SJCRH30 (cell line): ENCODE measurements around the gene TMEM214. TPM values are rescaled to one million over a fixed set of nuclear protein-coding genes. Genes with fewer than 3 reads are reported as not detected.
A peak's percentile ranks its signal among the peaks of the same experiment; 100 is the strongest.

ENCODE experiments used
- DNase-seq, 2 experiments: peaks; one replicate each; pipeline ENCODE4 v3.0.0-alpha.2; 2015 to 2020
- H3K27ac ChIP-seq: fragments of 250-450 bp; sonication (Bioruptor Pico); 2 replicates; pipeline ENCODE4 v1.5.1; 2020; ENCODE audit warnings: mild to moderate bottlenecking, moderate library complexity
- H3K27me3 ChIP-seq: fragments of 250-450 bp; sonication (Bioruptor Pico); 2 replicates; pipeline ENCODE4 v1.5.1; 2020; ENCODE audit warnings: mild to moderate bottlenecking, moderate library complexity
- H3K36me3 ChIP-seq: fragments of 250-450 bp; sonication (Bioruptor Pico); 2 replicates; pipeline ENCODE4 v1.5.1; 2020; ENCODE audit warnings: mild to moderate bottlenecking, moderate library complexity
- H3K4me1 ChIP-seq: fragments of 250-450 bp; sonication (Bioruptor Pico); 2 replicates; pipeline ENCODE4 v1.5.1; 2020; ENCODE audit warnings: mild to moderate bottlenecking, moderate library complexity
- H3K4me3 ChIP-seq: fragments of 250-450 bp; sonication (Bioruptor Pico); 2 replicates; pipeline ENCODE4 v1.5.1; 2020; ENCODE audit warnings: mild to moderate bottlenecking, moderate library complexity
- H3K9me3 ChIP-seq: fragments of 250-450 bp; sonication (Bioruptor Pico); replicated peaks from 2 replicates; pipeline ENCODE4 v1.5.1; 2020; ENCODE audit warnings: mild to moderate bottlenecking, moderate library complexity
- total RNA-seq: library from RNA; depleted of rRNA; stranded (reverse); fragments of >200 nt; shearing (Covaris generic); gene quantifications from 2 replicates; pipeline ENCODE4 v1.2.3, GENCODE V29; 2014

TMEM214 gene
- total RNA-seq, 1 experiment from 2014 or later, result 45.2 TPM

- H3K9me3 ChIP-seq, result no peaks in the 10 kb centered on the region
- H3K27ac ChIP-seq, result no peak overlapping the region
- no peaks in the 10 kb centered on the region; the same call in none of the 2 replicates for H3K27me3 ChIP-seq
- H3K36me3 ChIP-seq, result no peaks in the 10 kb centered on the region
- DNase-seq, result no peak
- peaks cover 4% of the 10 kb centered on the region; the same call in 1 of the 2 replicates for H3K4me1 ChIP-seq
- H3K4me3 ChIP-seq, result no peak overlapping the region
These were observed 12.6 kb upstream of the TMEM214 start for GRCh38 chr2:27019931-27020855.

- Histone ChIP-seq H3K27me3 (no peaks in the 10 kb centered on the region; the same call in none of the 2 replicates), H3K4me3 (no peak overlapping the region), H3K4me1 (peaks cover 4% of the 10 kb centered on the region; the same call in 1 of the 2 replicates), H3K9me3 (no peaks in the 10 kb centered on the region), H3K27ac (no peak overlapping the region), H3K36me3 (no peaks in the 10 kb centered on the region)
- DNase-seq, result no peak
These were observed 11.3 kb upstream of the TMEM214 start for GRCh38 chr2:27021253-27022049.

- Histone ChIP-seq H3K27ac (no peak overlapping the region), H3K9me3 (no peaks in the 10 kb centered on the region), H3K27me3 (no peaks in the 10 kb centered on the region; the same call in none of the 2 replicates), H3K4me3 (no peak overlapping the region), H3K36me3 (no peaks in the 10 kb centered on the region), H3K4me1 (peaks cover 12% of the 10 kb centered on the region)
- DNase-seq, result no peak
These were observed 9.0 kb upstream of the TMEM214 start for GRCh38 chr2:27023740-27024139.

- DNase-seq, result no peak
- H3K27me3 ChIP-seq, result no peaks in the 10 kb centered on the region; the same call in none of the 2 replicates
- peaks cover 12% of the 10 kb centered on the region for H3K4me1 ChIP-seq
- no peaks in the 10 kb centered on the region for H3K9me3 ChIP-seq
- no peaks in the 10 kb centered on the region for H3K36me3 ChIP-seq
- no peak overlapping the region for H3K27ac ChIP-seq
- no peak overlapping the region for H3K4me3 ChIP-seq
These were observed 8.6 kb upstream of the TMEM214 start for GRCh38 chr2:27024188-27024587.

GRCh38 chr2:27024812-27025211, 8.0 kb upstream of the TMEM214 start:
- Histone ChIP-seq H3K4me3 (no peak overlapping the region), H3K27ac (no peak overlapping the region), H3K27me3 (no peaks in the 10 kb centered on the region; the same call in none of the 2 replicates), H3K9me3 (no peaks in the 10 kb centered on the region), H3K36me3 (no peaks in the 10 kb centered on the region), H3K4me1 (peaks cover 12% of the 10 kb centered on the region)
- DNase-seq, result no peak

- Histone ChIP-seq H3K4me3 (no peak overlapping the region), H3K27ac (no peak overlapping the region), H3K27me3 (no peaks in the 10 kb centered on the region; the same call in none of the 2 replicates), H3K36me3 (no peaks in the 10 kb centered on the region), H3K9me3 (no peaks in the 10 kb centered on the region), H3K4me1 (peaks cover 12% of the 10 kb centered on the region)
- DNase-seq, result no peak
These were observed 7.4 kb upstream of the TMEM214 start for GRCh38 chr2:27025281-27025800.

GRCh38 chr2:27025861-27026851, 6.6 kb upstream of the TMEM214 start:
- Histone ChIP-seq H3K27ac (no peak overlapping the region), H3K9me3 (no peaks in the 10 kb centered on the region), H3K4me3 (no peak overlapping the region), H3K4me1 (peaks cover 9% of the 10 kb centered on the region), H3K36me3 (no peaks in the 10 kb centered on the region), H3K27me3 (no peaks in the 10 kb centered on the region; the same call in none of the 2 replicates)
- DNase-seq, result no peak

- Histone ChIP-seq H3K9me3 (no peaks in the 10 kb centered on the region), H3K36me3 (no peaks in the 10 kb centered on the region), H3K4me1 (peaks cover 8% of the 10 kb centered on the region), H3K4me3 (no peak overlapping the region), H3K27ac (no peak overlapping the region), H3K27me3 (no peaks in the 10 kb centered on the region)
- DNase-seq, result peak; percentile 33 to 59
These were observed 5.5 kb upstream of the TMEM214 start for GRCh38 chr2:27027211-27027651.

- no peak for DNase-seq
- Histone ChIP-seq H3K27me3 (no peaks in the 10 kb centered on the region), H3K27ac (no peak overlapping the region)
These were observed 3.7 kb upstream of the TMEM214 start for GRCh38 chr2:27029051-27029450.

GRCh38 chr2:27033253-27033852, 588 bp downstream of the TMEM214 start:
- peaks cover 36% of the 10 kb centered on the region for H3K36me3 ChIP-seq

More at GRCh38 chr2:27029051-27029450, 3.7 kb upstream of the TMEM214 start:
- no peaks in the 10 kb centered on the region for H3K9me3 ChIP-seq
- peaks cover 9% of the 10 kb centered on the region for H3K4me1 ChIP-seq
- H3K4me3 ChIP-seq, result no peak overlapping the region
- H3K36me3 ChIP-seq, result no peaks in the 10 kb centered on the region

GRCh38 chr2:27038012-27038411, 5.2 kb downstream of the TMEM214 start:
- H3K4me3 ChIP-seq, result no peak overlapping the region
- peaks cover 73% of the 10 kb centered on the region for H3K36me3 ChIP-seq

More at GRCh38 chr2:27033253-27033852, 588 bp downstream of the TMEM214 start:
- no peak for DNase-seq
- Histone ChIP-seq H3K4me3 (peak overlapping the region; percentile 79), H3K27me3 (no peaks in the 10 kb centered on the region), H3K4me1 (peaks cover 2% of the 10 kb centered on the region; the same call in 1 of the 2 replicates), H3K27ac (peak overlapping the region; percentile 33), H3K9me3 (no peaks in the 10 kb centered on the region)

GRCh38 chr2:27038631-27039339, 6.0 kb downstream of the TMEM214 start:
- no peak for DNase-seq

More at GRCh38 chr2:27038012-27038411, 5.2 kb downstream of the TMEM214 start:
- Histone ChIP-seq H3K27me3 (no peaks in the 10 kb centered on the region), H3K4me1 (peaks cover 2% of the 10 kb centered on the region; the same call in 1 of the 2 replicates), H3K9me3 (no peaks in the 10 kb centered on the region), H3K27ac (no peak overlapping the region)
- DNase-seq, result no peak

GRCh38 chr2:27039426-27039825, 6.7 kb downstream of the TMEM214 start:
- no peak for DNase-seq
- Histone ChIP-seq H3K36me3 (peaks cover 73% of the 10 kb centered on the region), H3K4me1 (no peaks in the 10 kb centered on the region)

More at GRCh38 chr2:27038631-27039339, 6.0 kb downstream of the TMEM214 start:
- Histone ChIP-seq H3K9me3 (no peaks in the 10 kb centered on the region), H3K4me3 (no peak overlapping the region), H3K27me3 (no peaks in the 10 kb centered on the region), H3K27ac (no peak overlapping the region), H3K36me3 (peaks cover 73% of the 10 kb centered on the region), H3K4me1 (peaks cover 2% of the 10 kb centered on the region; the same call in 1 of the 2 replicates)

More at GRCh38 chr2:27039426-27039825, 6.7 kb downstream of the TMEM214 start:
- Histone ChIP-seq H3K4me3 (no peak overlapping the region), H3K27me3 (no peaks in the 10 kb centered on the region), H3K9me3 (no peaks in the 10 kb centered on the region), H3K27ac (no peak overlapping the region)
